AG08396 (cell line): Measurements from ENCODE around the gene NKX3-2.

ENCODE experiments used
- DNase-seq: peaks from one replicate; pipeline ENCODE4 v3.0.0; 2012; ENCODE audit warnings: low spot score, mixed read lengths

NKX3-2 gene

GRCh38 chr4:13545394-13545808 is 1.1 kb upstream of the NKX3-2 start:
- no peak for DNase-seq

- DNase-seq: peak; percentile 94
These were observed 492 bp upstream of the NKX3-2 start for GRCh38 chr4:13544606-13545393.

- peak; percentile 35 for DNase-seq
These were observed 1.1 kb downstream of the NKX3-2 start for GRCh38 chr4:13543032-13543838.

GRCh38 chr4:13542577-13543031 is 1.7 kb downstream of the NKX3-2 start:
- DNase-seq: no peak

- peak; percentile 7 for DNase-seq
These were observed 2.4 kb downstream of the NKX3-2 start for GRCh38 chr4:13541720-13542576.

- DNase-seq: peak; percentile 9
These were observed 3.1 kb downstream of the NKX3-2 start for GRCh38 chr4:13541176-13541604.

GRCh38 chr4:13540446-13541175 is 3.7 kb downstream of the NKX3-2 start:
- no peak for DNase-seq

- DNase-seq: no peak
These were observed 4.5 kb downstream of the NKX3-2 start for GRCh38 chr4:13539619-13540445.

GRCh38 chr4:13539047-13539618 is 5.2 kb downstream of the NKX3-2 start:
- DNase-seq: peak; percentile 12

- no peak for DNase-seq
These were observed 5.8 kb downstream of the NKX3-2 start for GRCh38 chr4:13538427-13538973.

GRCh38 chr4:13537832-13538177 is 6.5 kb downstream of the NKX3-2 start:
- peak; percentile 9 for DNase-seq

GRCh38 chr4:13537011-13537831 is 7.1 kb downstream of the NKX3-2 start:
- no peak for DNase-seq

GRCh38 chr4:13536607-13537006 is 7.7 kb downstream of the NKX3-2 start:
- DNase-seq: no peak

GRCh38 chr4:13535708-13536361 is 8.5 kb downstream of the NKX3-2 start:
- peak; percentile 5 for DNase-seq

- peak; percentile 17 for DNase-seq
These were observed 9.2 kb downstream of the NKX3-2 start for GRCh38 chr4:13535118-13535517.

- peak; percentile 5 for DNase-seq
These were observed 9.8 kb downstream of the NKX3-2 start for GRCh38 chr4:13534344-13535063.

GRCh38 chr4:13533670-13534343 is 10.5 kb downstream of the NKX3-2 start:
- DNase-seq: no peak
